Tibial nerve (tissue), 4 donors: ENCODE data around the gene KCTD16. TPM values are rescaled to one million over a fixed set of nuclear protein-coding genes. Genes with fewer than 3 reads are reported as not detected.

ENCODE experiments used
- DNase-seq, 2 donors: peaks; one replicate each; pipeline ENCODE4 v3.0.0-alpha.2; 2019; ENCODE audit warnings: low spot score in 2 of 2
- H3K27ac ChIP-seq, 4 donors: fragments of 200-600 bp; sonication (generic) in 3 of 4; one replicate each; pipeline ENCODE4 v1.5.1; 2017 to 2019; ENCODE audit warnings: mild to moderate bottlenecking in 1 of 4
- H3K27me3 ChIP-seq, 2 donors: fragments of 200-600 bp; sonication (generic) in 1 of 2; one replicate each; pipeline versions ENCODE4 v1.5.1 to v1.6.0; 2017 to 2019
- H3K36me3 ChIP-seq, 3 donors: fragments of 200-600 bp; sonication (generic); one replicate each; pipeline ENCODE4 v1.5.1; 2018 to 2019
- H3K4me1 ChIP-seq, 4 donors: fragments of 200-600 bp; sonication (generic) in 3 of 4; one replicate each; pipeline ENCODE4 v1.5.1; 2017 to 2019
- H3K4me3 ChIP-seq, 4 donors: fragments of 200-600 bp; sonication (generic) in 3 of 4; one replicate each; pipeline ENCODE4 v1.5.1; 2017 to 2019; ENCODE audit warnings: mild to moderate bottlenecking in 1 of 4, moderate library complexity in 1 of 4
- H3K9me3 ChIP-seq, 4 donors: fragments of 200-600 bp; sonication (generic) in 3 of 4; one replicate each; pipeline ENCODE4 v1.5.1; 2017 to 2019
- CTCF ChIP-seq, 5 experiments: fragments of 200-600 bp in 3 of 5; fragments of 450-650 bp in 2 of 5; sonication (generic) in 3 of 5; IDR thresholded peaks; one replicate each; pipeline ENCODE4 v1.5.1; 2016 to 2019; ENCODE audit warnings: antibody characterized with exemption in 5 of 5, mild to moderate bottlenecking in 3 of 5, moderate library complexity in 2 of 5
- EP300 ChIP-seq, 2 donors: sonication (generic); formaldehyde crosslinking; IDR thresholded peaks; one replicate each; pipeline ENCODE4 v1.6.1; 2017; ENCODE audit warnings: antibody characterized with exemption in 2 of 2, mild to moderate bottlenecking in 1 of 2
- POLR2A ChIP-seq, 2 donors: fragments of 450-650 bp; IDR thresholded peaks; one replicate each; pipeline ENCODE4 v1.6.1; 2017; ENCODE audit warnings: antibody characterized with exemption in 2 of 2, mild to moderate bottlenecking in 2 of 2, moderate library complexity in 2 of 2
- WGBS, 2 donors: methylation state at CpG; one replicate each; pipeline ENCODE4 v1.1.5; 2018; 5-methylcytosine and 5-hydroxymethylcytosine counted together
- total RNA-seq, 4 donors: library from RNA; depleted of rRNA; stranded (reverse); fragments of >200 nt; gene quantifications; one replicate each; pipeline ENCODE4 v1.1.0, GENCODE V29; 2016

The KCTD16 gene
- total RNA-seq, 4 donors from 2014 or later, result under 0.01 to 0.44 (median 0.41) TPM

GRCh38 chr5:144481861-144482260, 311.2 kb downstream of the KCTD16 start:
- Histone ChIP-seq H3K27ac (no peak overlapping the region), H3K4me1 (no peaks in the 10 kb centered on the region), H3K4me3 (no peak overlapping the region), H3K27me3 (no peaks in the 10 kb centered on the region), H3K9me3 (no peaks in the 10 kb centered on the region), H3K36me3 (no peaks in the 10 kb centered on the region)
- TF ChIP-seq EP300 (IDR thresholded peaks at IDR 0.05) (no peak), POLR2A (IDR thresholded peaks at IDR 0.05) (no peak), CTCF (IDR thresholded peaks at IDR 0.05) (no peak)
- DNase-seq, result no peak

GRCh38 chr5:144484124-144484897, 313.6 kb downstream of the KCTD16 start:
- no peak for TF ChIP-seq POLR2A (IDR thresholded peaks at IDR 0.05)
- TF ChIP-seq EP300 (IDR thresholded peaks at IDR 0.05), result no peak
- no peak for TF ChIP-seq CTCF (IDR thresholded peaks at IDR 0.05)
- Histone ChIP-seq H3K36me3 (no peaks in the 10 kb centered on the region), H3K9me3 (no peaks in the 10 kb centered on the region), H3K27ac (no peak overlapping the region), H3K4me1 (no peaks in the 10 kb centered on the region), H3K27me3 (no peaks in the 10 kb centered on the region), H3K4me3 (no peak overlapping the region)
- 72 to 78% methylated on average over 9 of the region's 9 CpGs for WGBS, 2 donors
- DNase-seq, result no peak

- WGBS, 2 donors, result 96% methylated on average over 2 of the region's 2 CpGs
- H3K27me3 ChIP-seq, result no peaks in the 10 kb centered on the region
- no peaks in the 10 kb centered on the region for H3K4me1 ChIP-seq
- no peak overlapping the region for H3K4me3 ChIP-seq
- no peak for TF ChIP-seq CTCF (IDR thresholded peaks at IDR 0.05)
- no peak for TF ChIP-seq EP300 (IDR thresholded peaks at IDR 0.05)
- TF ChIP-seq POLR2A (IDR thresholded peaks at IDR 0.05), result no peak
- H3K27ac ChIP-seq, result no peak overlapping the region
- no peaks in the 10 kb centered on the region for H3K36me3 ChIP-seq
- no peak for DNase-seq
- H3K9me3 ChIP-seq, result peaks cover 0 to 3% (median 0%) of the 10 kb centered on the region in 4 donors
Measured at GRCh38 chr5:144485540-144485939, 314.9 kb downstream of the KCTD16 start.

GRCh38 chr5:144487207-144487606, 316.5 kb downstream of the KCTD16 start:
- no peak overlapping the region for H3K4me3 ChIP-seq
- H3K27me3 ChIP-seq, result no peaks in the 10 kb centered on the region
- H3K36me3 ChIP-seq, result no peaks in the 10 kb centered on the region
- peaks cover 0 to 6% (median 0%) of the 10 kb centered on the region in 4 donors for H3K9me3 ChIP-seq
- TF ChIP-seq POLR2A (IDR thresholded peaks at IDR 0.05) (no peak), EP300 (IDR thresholded peaks at IDR 0.05) (no peak), CTCF (IDR thresholded peaks at IDR 0.05) (no peak)
- H3K27ac ChIP-seq, result no peak overlapping the region
- DNase-seq, result no peak
- no peaks in the 10 kb centered on the region for H3K4me1 ChIP-seq
- 30 to 33% methylated on average over 1 of the region's 1 CpG for WGBS, 2 donors

GRCh38 chr5:144487761-144488160, 317.1 kb downstream of the KCTD16 start:
- DNase-seq, result no peak
- H3K9me3 ChIP-seq, result peaks cover 0 to 6% (median 0%) of the 10 kb centered on the region in 4 donors
- H3K36me3 ChIP-seq, result no peaks in the 10 kb centered on the region
- H3K27ac ChIP-seq, result no peak overlapping the region
- no peaks in the 10 kb centered on the region for H3K27me3 ChIP-seq
- H3K4me3 ChIP-seq, result no peak overlapping the region
- H3K4me1 ChIP-seq, result no peaks in the 10 kb centered on the region
- no peak for TF ChIP-seq POLR2A (IDR thresholded peaks at IDR 0.05)
- TF ChIP-seq EP300 (IDR thresholded peaks at IDR 0.05), result no peak
- TF ChIP-seq CTCF (IDR thresholded peaks at IDR 0.05), result no peak
